ENCODE data around the gene CDYL2. TPM values are rescaled to one million over a fixed set of nuclear protein-coding genes. Genes with fewer than 3 reads are reported as not detected.

CDYL2 gene
- total and polyA plus RNA-seq, 4 donors, result 1.3 to 12.6 (median 3.7) TPM

DNA sequence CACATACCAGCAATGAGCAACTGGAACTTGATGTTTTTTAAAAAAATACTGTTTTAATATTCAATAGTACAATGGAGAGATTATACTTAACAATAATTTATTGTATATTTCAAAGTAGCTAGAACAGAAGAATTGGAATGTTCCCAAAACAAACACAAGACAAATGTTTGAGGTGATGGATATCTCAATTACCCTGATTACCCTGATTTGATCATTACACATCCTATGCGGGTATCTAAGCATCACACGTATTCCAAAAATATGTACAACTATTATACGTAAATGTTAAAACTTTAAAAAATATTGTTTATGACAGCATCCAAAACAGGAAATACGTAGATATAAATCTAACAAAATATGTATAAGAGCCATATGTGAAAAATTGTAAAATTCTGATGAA is 166.8 kb downstream of the CDYL2 start:
- Histone ChIP-seq H3K9ac (ENCODE audit: insufficient read depth in 1 of 2, low read length in 2 of 2) (no peak overlapping the region), H3K4me1 (ENCODE audit: control insufficient read depth in 5 of 5, insufficient read depth in 5 of 5, low read length in 5 of 5) (no peaks in the 10 kb centered on the region), H3K27me3 (ENCODE audit: control insufficient read depth in 3 of 3, insufficient read depth in 3 of 3, low read length in 2 of 3) (no peaks in the 10 kb centered on the region), H3K4me3 (no peak overlapping the region), H3K27ac (ENCODE audit: low read depth in 1 of 2, low read length in 1 of 2) (no peak overlapping the region), H3K9me3 (ENCODE audit: control insufficient read depth in 4 of 4, insufficient read depth in 3 of 4, low read length in 3 of 4) (no peaks in the 10 kb centered on the region), H3K36me3 (ENCODE audit: control insufficient read depth in 4 of 4, insufficient read depth in 4 of 4, low read length in 4 of 4) (no peaks in the 10 kb centered on the region)
- no peak for TF ChIP-seq CTCF (IDR thresholded peaks at IDR 0.05; ENCODE audit: control extremely low read depth, extremely low read depth)
- WGBS, 2 donors, result 91 to 94% methylated on average over 4 of the region's 4 CpGs
- ATAC-seq (ENCODE audit: insufficient read depth, low FRiP score), result no peak
- no peak for DNase-seq

GRCh38 chr16:80631581-80631980 is 172.8 kb downstream of the CDYL2 start:
- TF ChIP-seq CTCF (IDR thresholded peaks at IDR 0.05; ENCODE audit: control extremely low read depth, extremely low read depth), result no peak
- no peak for DNase-seq
- no peaks in the 10 kb centered on the region for H3K4me1 ChIP-seq (ENCODE audit: control insufficient read depth in 5 of 5, insufficient read depth in 5 of 5, low read length in 5 of 5)
- no peak overlapping the region for H3K9ac ChIP-seq (ENCODE audit: insufficient read depth in 1 of 2, low read length in 2 of 2)
- 86 to 96% methylated on average over 3 of the region's 3 CpGs for WGBS, 2 donors
- H3K4me3 ChIP-seq, result no peak overlapping the region
- H3K27ac ChIP-seq (ENCODE audit: low read depth in 1 of 2, low read length in 1 of 2), result no peak overlapping the region
- no peak for ATAC-seq (ENCODE audit: insufficient read depth, low FRiP score)
- peaks cover 0 to 6% (median under 1%) of the 10 kb centered on the region in 4 donors for H3K36me3 ChIP-seq (ENCODE audit: control insufficient read depth in 4 of 4, insufficient read depth in 4 of 4, low read length in 4 of 4)
- H3K9me3 ChIP-seq (ENCODE audit: control insufficient read depth in 4 of 4, insufficient read depth in 3 of 4, low read length in 3 of 4), result peaks cover 0 to 5% (median 2%) of the 10 kb centered on the region in 4 donors
- H3K27me3 ChIP-seq (ENCODE audit: control insufficient read depth in 3 of 3, insufficient read depth in 3 of 3, low read length in 2 of 3), result no peaks in the 10 kb centered on the region

- DNase-seq, result no peak
- H3K9ac ChIP-seq (ENCODE audit: insufficient read depth in 1 of 2, low read length in 2 of 2), result no peak overlapping the region
- ATAC-seq (ENCODE audit: insufficient read depth, low FRiP score), result no peak
- no peak for TF ChIP-seq CTCF (IDR thresholded peaks at IDR 0.05; ENCODE audit: control extremely low read depth, extremely low read depth)
- H3K36me3 ChIP-seq (ENCODE audit: control insufficient read depth in 4 of 4, insufficient read depth in 4 of 4, low read length in 4 of 4), result peaks cover 0 to 6% (median under 1%) of the 10 kb centered on the region in 4 donors
- H3K4me1 ChIP-seq (ENCODE audit: control insufficient read depth in 5 of 5, insufficient read depth in 5 of 5, low read length in 5 of 5), result no peaks in the 10 kb centered on the region
- 76 to 77% methylated on average over 3 of the region's 3 CpGs for WGBS, 2 donors
- H3K27me3 ChIP-seq (ENCODE audit: control insufficient read depth in 3 of 3, insufficient read depth in 3 of 3, low read length in 2 of 3), result no peaks in the 10 kb centered on the region
- no peak overlapping the region for H3K4me3 ChIP-seq
- H3K27ac ChIP-seq (ENCODE audit: low read depth in 1 of 2, low read length in 1 of 2), result no peak overlapping the region
- peaks cover 0 to 9% (median 4%) of the 10 kb centered on the region in 4 donors for H3K9me3 ChIP-seq (ENCODE audit: control insufficient read depth in 4 of 4, insufficient read depth in 3 of 4, low read length in 3 of 4)
Measured at GRCh38 chr16:80628254-80628653, 176.1 kb downstream of the CDYL2 start.

DNA sequence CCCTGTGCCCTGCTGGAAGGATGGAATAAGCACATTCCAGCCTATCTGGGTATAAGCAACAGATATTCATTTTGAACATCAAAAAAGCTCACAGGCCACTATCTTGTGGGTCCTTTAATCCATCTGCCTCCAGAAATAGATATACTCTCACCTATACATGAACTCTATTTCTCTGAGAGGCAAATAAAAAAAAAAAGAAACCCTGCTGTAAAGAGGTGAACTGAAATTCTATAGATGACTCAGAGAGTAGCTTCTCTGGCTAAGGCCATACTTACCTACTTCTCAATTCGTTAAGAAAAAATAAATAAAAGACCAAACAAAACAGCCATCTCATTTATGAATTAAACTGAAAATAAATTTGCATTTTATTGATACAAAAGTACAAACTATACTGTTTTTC is 177.3 kb downstream of the CDYL2 start:
- TF ChIP-seq CTCF (IDR thresholded peaks at IDR 0.05; ENCODE audit: control extremely low read depth, extremely low read depth), result no peak
- no peak overlapping the region for H3K9ac ChIP-seq (ENCODE audit: insufficient read depth in 1 of 2, low read length in 2 of 2)
- no peak overlapping the region for H3K27ac ChIP-seq (ENCODE audit: low read depth in 1 of 2, low read length in 1 of 2)
- 67 to 76% methylated on average over 1 of the region's 1 CpG for WGBS, 2 donors
- H3K4me1 ChIP-seq (ENCODE audit: control insufficient read depth in 5 of 5, insufficient read depth in 5 of 5, low read length in 5 of 5), result no peaks in the 10 kb centered on the region
- DNase-seq (no peak), ATAC-seq (ENCODE audit: insufficient read depth, low FRiP score) (no peak)
- peaks cover 0 to 6% (median under 1%) of the 10 kb centered on the region in 4 donors for H3K36me3 ChIP-seq (ENCODE audit: control insufficient read depth in 4 of 4, insufficient read depth in 4 of 4, low read length in 4 of 4)
- peaks cover 0 to 9% (median 4%) of the 10 kb centered on the region in 4 donors for H3K9me3 ChIP-seq (ENCODE audit: control insufficient read depth in 4 of 4, insufficient read depth in 3 of 4, low read length in 3 of 4)
- no peaks in the 10 kb centered on the region for H3K27me3 ChIP-seq (ENCODE audit: control insufficient read depth in 3 of 3, insufficient read depth in 3 of 3, low read length in 2 of 3)
- H3K4me3 ChIP-seq, result no peak overlapping the region

Measured in lung (tissue), 12 donors.